Measurements from ENCODE around the gene TOMM20. TPM values are rescaled to one million over a fixed set of nuclear protein-coding genes. Genes with fewer than 3 reads are reported as not detected.

Gene TOMM20
- total and polyA plus RNA-seq, 8 donors: 21.4 to 145 (median 68.2) TPM

- Histone ChIP-seq H3K4me1 (peaks cover 11 to 67% (median 57%) of the 10 kb centered on the region in 4 donors), H3K4me3 (no peak overlapping the region), H3K27me3 (no peaks in the 10 kb centered on the region), H3K9me3 (no peaks in the 10 kb centered on the region), H3K27ac (no peak overlapping the region), H3K36me3 (peaks cover 11 to 50% (median 33%) of the 10 kb centered on the region in 4 donors)
- TF ChIP-seq POLR2AphosphoS5 (IDR thresholded peaks at IDR 0.05) (no peak), POLR2A (IDR thresholded peaks at IDR 0.05) (no peak), CTCF (IDR thresholded peaks at IDR 0.05) (no peak), EP300 (IDR thresholded peaks at IDR 0.05) (no peak)
- intact Hi-C loops (cut with DNase I; ENCODE audit: low total_unique reads): no loop called here
- WGBS, 5 donors: 83 to 94% (median 91%) methylated on average over 9 of the region's 9 CpGs
- DNase-seq: no peak
These were observed 4.5 kb downstream of the TOMM20 start for GRCh38 chr1:235124111-235124510.

- intact Hi-C loops (cut with DNase I; ENCODE audit: low total_unique reads): no loop called here
- no peak for TF ChIP-seq EP300 (IDR thresholded peaks at IDR 0.05)
- TF ChIP-seq POLR2AphosphoS5 (IDR thresholded peaks at IDR 0.05): no peak
- TF ChIP-seq CTCF (IDR thresholded peaks at IDR 0.05): no peak
- no peak for TF ChIP-seq POLR2A (IDR thresholded peaks at IDR 0.05)
- Histone ChIP-seq H3K9me3 (no peaks in the 10 kb centered on the region), H3K27ac (no peak overlapping the region), H3K27me3 (no peaks in the 10 kb centered on the region), H3K4me3 (no peak overlapping the region), H3K36me3 (peaks cover 29 to 67% (median 50%) of the 10 kb centered on the region in 4 donors), H3K4me1 (peaks cover 11 to 60% (median 51%) of the 10 kb centered on the region in 4 donors)
- WGBS, 5 donors: 68 to 78% (median 74%) methylated on average over 1 of the region's 1 CpG
- no peak for DNase-seq
These were observed 6.3 kb downstream of the TOMM20 start for GRCh38 chr1:235122348-235122747.

- intact Hi-C loops (cut with DNase I; ENCODE audit: low total_unique reads): no loop called here
- no peaks in the 10 kb centered on the region for H3K27me3 ChIP-seq
- no peak for TF ChIP-seq CTCF (IDR thresholded peaks at IDR 0.05)
- no peak for TF ChIP-seq POLR2A (IDR thresholded peaks at IDR 0.05)
- no peak for TF ChIP-seq POLR2AphosphoS5 (IDR thresholded peaks at IDR 0.05)
- no peak for TF ChIP-seq EP300 (IDR thresholded peaks at IDR 0.05)
- H3K36me3 ChIP-seq: peaks cover 49 to 99% (median 97%) of the 10 kb centered on the region in 4 donors
- H3K27ac ChIP-seq: no peak overlapping the region
- DNase-seq: no peak
- H3K9me3 ChIP-seq: no peaks in the 10 kb centered on the region
- H3K4me1 ChIP-seq: no peaks in the 10 kb centered on the region
- WGBS, 5 donors: 89% methylated on average over 7 of the region's 7 CpGs
- no peak overlapping the region for H3K4me3 ChIP-seq
These were observed 15.3 kb downstream of the TOMM20 start for GRCh38 chr1:235113183-235113917.

- WGBS, 5 donors: 84 to 88% (median 85%) methylated on average over 6 of the region's 6 CpGs
- intact Hi-C loops (cut with DNase I; ENCODE audit: low total_unique reads): no loop called here
- no peak for DNase-seq
- TF ChIP-seq POLR2A (IDR thresholded peaks at IDR 0.05) (no peak), EP300 (IDR thresholded peaks at IDR 0.05) (no peak), POLR2AphosphoS5 (IDR thresholded peaks at IDR 0.05) (no peak), CTCF (IDR thresholded peaks at IDR 0.05) (no peak)
- Histone ChIP-seq H3K27ac (no peak overlapping the region), H3K9me3 (no peaks in the 10 kb centered on the region), H3K4me1 (no peaks in the 10 kb centered on the region), H3K36me3 (peaks cover 42 to 99% (median 97%) of the 10 kb centered on the region in 4 donors), H3K27me3 (no peaks in the 10 kb centered on the region), H3K4me3 (no peak overlapping the region)
These were observed 16.1 kb downstream of the TOMM20 start for GRCh38 chr1:235112297-235113182.
